Measurements from ENCODE around the gene FAM13A.
"Not testable (repeated sequence)": the region's sequence is repeated elsewhere in the genome, so short reads cannot be mapped to it uniquely, and the experiment has no call there.

The FAM13A gene

GRCh38 chr4:88955580-88956380, 101.2 kb downstream of the FAM13A start:
- DNase-seq = no peak

- no peak for DNase-seq
Measured at GRCh38 chr4:88953400-88953799, 103.6 kb downstream of the FAM13A start.

GRCh38 chr4:88952081-88952480, 104.9 kb downstream of the FAM13A start:
- DNase-seq = no peak

- no peak for DNase-seq
Measured at GRCh38 chr4:88949605-88950004, 107.4 kb downstream of the FAM13A start.

- no peak for DNase-seq
Measured at GRCh38 chr4:88940506-88940905, 116.5 kb downstream of the FAM13A start.

- no peak for DNase-seq
Measured at GRCh38 chr4:88939697-88940096, 117.3 kb downstream of the FAM13A start.

- no peak for DNase-seq
Measured at GRCh38 chr4:88938138-88938537, 118.8 kb downstream of the FAM13A start.

GRCh38 chr4:88937081-88937480, 119.9 kb downstream of the FAM13A start:
- DNase-seq = no peak

- no peak for DNase-seq
Measured at GRCh38 chr4:88933414-88934160, 123.4 kb downstream of the FAM13A start.

GRCh38 chr4:88928852-88929251, 128.1 kb downstream of the FAM13A start:
- DNase-seq = no peak

- no peak for DNase-seq
Measured at GRCh38 chr4:88927420-88927819, 129.6 kb downstream of the FAM13A start.

- DNase-seq = no peak
Measured at GRCh38 chr4:88919056-88919455, 137.9 kb downstream of the FAM13A start.

GRCh38 chr4:88913181-88913580, 143.8 kb downstream of the FAM13A start:
- not testable (repeated sequence) for DNase-seq

GRCh38 chr4:88911246-88912212, 145.5 kb downstream of the FAM13A start:
- DNase-seq = no peak

GRCh38 chr4:88910101-88910500, 146.9 kb downstream of the FAM13A start:
- no peak for DNase-seq

- no peak for DNase-seq
Measured at GRCh38 chr4:88908521-88908920, 148.5 kb downstream of the FAM13A start.

GRCh38 chr4:88908003-88908402, 149.0 kb downstream of the FAM13A start:
- no peak for DNase-seq

- DNase-seq = no peak
Measured at GRCh38 chr4:88907478-88907877, 149.5 kb downstream of the FAM13A start.

- not testable (repeated sequence) for DNase-seq
Measured at GRCh38 chr4:88904240-88904639, 152.7 kb downstream of the FAM13A start.

GRCh38 chr4:88900432-88900831, 156.6 kb downstream of the FAM13A start:
- DNase-seq = no peak

- DNase-seq = no peak
Measured at GRCh38 chr4:88897752-88898151, 159.2 kb downstream of the FAM13A start.

- no peak for DNase-seq
Measured at GRCh38 chr4:88897180-88897579, 159.8 kb downstream of the FAM13A start.

- no peak for DNase-seq
Measured at GRCh38 chr4:88893961-88894360, 163.0 kb downstream of the FAM13A start.

Data from CD4-positive, alpha-beta T cell treated with Interleukin-15 for 1 hour (primary cell).